Activated T-cell treated with anti-CD3 and anti-CD28 coated beads for 4 hours (primary cell): ENCODE data around the gene CACNB2.

Experiments
- DNase-seq: peaks from one replicate; pipeline ENCODE4 v3.0.0-alpha.2; 2020

CACNB2 gene

GRCh38 chr10:18297659-18298058 lies 157.4 kb downstream of the CACNB2 start:
- DNase-seq, result no peak

- DNase-seq, result no peak
Observed at GRCh38 chr10:18298256-18298655, 158.0 kb downstream of the CACNB2 start.

- no peak for DNase-seq
Observed at GRCh38 chr10:18303851-18304801, 163.9 kb downstream of the CACNB2 start.

GRCh38 chr10:18306031-18306430 lies 165.8 kb downstream of the CACNB2 start:
- no peak for DNase-seq

- no peak for DNase-seq
Observed at GRCh38 chr10:18308600-18308999, 168.4 kb downstream of the CACNB2 start.

- no peak for DNase-seq
Observed at GRCh38 chr10:18310761-18311160, 170.5 kb downstream of the CACNB2 start.

GRCh38 chr10:18312374-18313139 lies 172.3 kb downstream of the CACNB2 start:
- no peak for DNase-seq

GRCh38 chr10:18313140-18313530 lies 172.9 kb downstream of the CACNB2 start:
- DNase-seq, result no peak

GRCh38 chr10:18313626-18314025 lies 173.4 kb downstream of the CACNB2 start:
- no peak for DNase-seq

GRCh38 chr10:18319628-18320027 lies 179.4 kb downstream of the CACNB2 start:
- no peak for DNase-seq

- no peak for DNase-seq
Observed at GRCh38 chr10:18321371-18321770, 181.1 kb downstream of the CACNB2 start.

GRCh38 chr10:18323916-18324315 lies 183.7 kb downstream of the CACNB2 start:
- DNase-seq, result no peak

- DNase-seq, result no peak
Observed at GRCh38 chr10:18325410-18325809, 185.2 kb downstream of the CACNB2 start.

GRCh38 chr10:18325889-18326531 lies 185.8 kb downstream of the CACNB2 start:
- DNase-seq, result no peak

- DNase-seq, result no peak
Observed at GRCh38 chr10:18328941-18329340, 188.7 kb downstream of the CACNB2 start.

GRCh38 chr10:18332048-18332447 lies 191.8 kb downstream of the CACNB2 start:
- no peak for DNase-seq

GRCh38 chr10:18332484-18332883 lies 192.3 kb downstream of the CACNB2 start:
- DNase-seq, result no peak

- DNase-seq, result no peak
Observed at GRCh38 chr10:18333621-18334020, 193.4 kb downstream of the CACNB2 start.

GRCh38 chr10:18334116-18334867 lies 194.1 kb downstream of the CACNB2 start:
- no peak for DNase-seq

- no peak for DNase-seq
Observed at GRCh38 chr10:18340496-18341051, 200.3 kb downstream of the CACNB2 start.

GRCh38 chr10:18341055-18341454 lies 200.8 kb downstream of the CACNB2 start:
- DNase-seq, result no peak

GRCh38 chr10:18343573-18343972 lies 203.3 kb downstream of the CACNB2 start:
- DNase-seq, result no peak
